K562 (cell line): ENCODE measurements around the gene CT45A6. TPM values are rescaled to one million over a fixed set of nuclear protein-coding genes. Genes with fewer than 3 reads are reported as not detected.
"Not testable (repeated sequence)": the region's sequence is repeated elsewhere in the genome, so short reads cannot be mapped to it uniquely, and the experiment has no call there.

Source experiments
- ATAC-seq: fragments of 200-7000 bp; cut with Tn5 transposase; 3 replicates; pipeline ENCODE4 v1.9.1; 2020; ENCODE audit warnings: moderate library complexity
- Bru-seq: library from RNA; stranded (reverse); fragments of 400-500 nt; gene quantifications from one replicate; lab custom pipeline; 2021; lab: Mats Ljungman, UMichigan
- BruChase-seq, 2 experiments: library from RNA; stranded (reverse); fragments of 400-500 nt; gene quantifications; one replicate each; lab custom pipeline; 2021; lab: Mats Ljungman, UMichigan
- BruUV-seq: library from RNA; stranded (reverse); fragments of 400-500 nt; replicated peaks from 2 replicates; lab custom pipeline; 2021; lab: Mats Ljungman, UMichigan
- CTCF ChIA-PET: fragments of 300-600 bp; formaldehyde crosslinking; extraction: SDS; loops from one replicate; lab custom pipeline; 2021; ENCODE audit warnings: low intra/inter-chr PET ratio; lab: Yijun Ruan, JAX
- POLR2A ChIA-PET: fragments of 300-600, 350-650 bp; sonication (Branson Sonifier 250); formaldehyde crosslinking; extraction: SDS; loops from one replicate; lab custom pipeline; 2021; ENCODE audit warnings: antibody characterized with exemption, inconsistent platforms; lab: Yijun Ruan, JAX
- DNase-seq, 4 experiments: peaks; one replicate each; pipeline versions ENCODE4 v3.0.0 to v3.0.0-alpha.2; 2011 to 2018; ENCODE audit warnings: low spot score in 3 of 4, mixed read lengths in 3 of 4; ENCODE audit errors: extremely low read depth in 1 of 4
- FAIRE-seq: peaks from 2 replicates; lab custom pipeline; 2011; peaks lifted over from hg19 to GRCh38; lab: Jason Lieb, UNC
- H2AFZ ChIP-seq: 2 replicates; pipeline ENCODE4 v1.6.0; 2011; ENCODE audit warnings: low read depth, low read length, control low read depth, inconsistent platforms
- H3K27ac ChIP-seq: fragments of 200-600 bp; 3 replicates; pipeline ENCODE4 v1.8.0; 2011; ENCODE audit warnings: low read depth, mild to moderate bottlenecking, control low read depth, inconsistent platforms, low read length, moderate library complexity, mixed read lengths; ENCODE audit errors: extremely low read depth
- H3K27me3 ChIP-seq, 2 experiments: fragments of 300-600 bp in 1 of 2; 2 replicates in 1 of 2; 3 replicates in 1 of 2; pipeline versions ENCODE4 v1.6.0 to v1.8.0; 2011; ENCODE audit warnings: inconsistent platforms in 2 of 2, low read length in 2 of 2, mild to moderate bottlenecking in 1 of 2, mixed read lengths in 1 of 2, moderate library complexity in 1 of 2; ENCODE audit not compliant: control insufficient read depth in 2 of 2, insufficient read depth in 2 of 2
- H3K36me3 ChIP-seq: fragments of 300-600 bp; 3 replicates; pipeline ENCODE4 v1.8.0; 2011; ENCODE audit warnings: mild to moderate bottlenecking, low read length, inconsistent platforms; ENCODE audit not compliant: control insufficient read depth, insufficient read depth
- H3K4me1 ChIP-seq, 2 experiments: fragments of 200-600 bp in 1 of 2; replicated peaks in 1 of 2; 2 replicates in 1 of 2; 3 replicates in 1 of 2; pipeline versions ENCODE4 v1.5.1 to v1.8.0; 2011; ENCODE audit warnings: inconsistent platforms in 2 of 2, low read length in 2 of 2, mild to moderate bottlenecking in 1 of 2, mixed read lengths in 1 of 2, moderate library complexity in 1 of 2; ENCODE audit not compliant: control insufficient read depth in 2 of 2, insufficient read depth in 2 of 2
- H3K4me2 ChIP-seq: 2 replicates; pipeline ENCODE4 v1.6.1; 2011; ENCODE audit warnings: low read length, control low read depth, inconsistent platforms, mixed read lengths; ENCODE audit not compliant: insufficient read depth
- H3K4me3 ChIP-seq: fragments of 200-600 bp; sonication (generic), shearing (Covaris generic); 2 replicates; pipeline ENCODE4 v1.5.1; 2016; ENCODE audit warnings: control low read depth, inconsistent platforms
- H3K79me2 ChIP-seq: fragments of 200-600 bp; 3 replicates; pipeline ENCODE4 v1.8.0; 2011; ENCODE audit warnings: low read length, inconsistent platforms; ENCODE audit not compliant: control insufficient read depth, insufficient read depth
- H3K9ac ChIP-seq, 2 experiments: 2 replicates each; pipeline versions ENCODE4 v1.6.0 to v1.6.1; 2011; ENCODE audit warnings: low read depth in 2 of 2, low read length in 2 of 2, control low read depth in 1 of 2, inconsistent platforms in 1 of 2, mild to moderate bottlenecking in 1 of 2, mixed read lengths in 1 of 2; ENCODE audit not compliant: insufficient read depth in 1 of 2
- H3K9me1 ChIP-seq: one replicate; pipeline ENCODE4 v1.6.0; 2011; ENCODE audit warnings: inconsistent platforms, mild to moderate bottlenecking, low read length, moderate library complexity; ENCODE audit not compliant: control insufficient read depth, insufficient read depth
- H3K9me3 ChIP-seq: replicated peaks from 2 replicates; pipeline ENCODE4 v1.5.1; 2011; ENCODE audit warnings: low read depth, low read length, inconsistent platforms; ENCODE audit not compliant: control insufficient read depth, insufficient read depth
- H4K20me1 ChIP-seq: replicated peaks from 2 replicates; pipeline ENCODE4 v1.6.1; 2011; ENCODE audit warnings: low read length, inconsistent platforms, mixed read lengths; ENCODE audit not compliant: control insufficient read depth, insufficient read depth
- WGBS: fragments of 100-300 bp; shearing (Covaris generic); methylation state at CpG from one replicate; pipeline ENCODE4 v1.1.6; 2016; ENCODE audit warnings: low coverage, mixed read lengths; ENCODE audit not compliant: insufficient coverage; ENCODE audit errors: missing lambda C conversion rate; 5-methylcytosine and 5-hydroxymethylcytosine counted together
- in situ Hi-C: fragments of 300-500 bp; cut with MboI; formaldehyde crosslinking; loops from 4 replicates; pipeline ENCODE4 v1.15.0; 2018; ENCODE audit warnings: inconsistent platforms, mixed read lengths
- intact Hi-C: fragments of 100-400 bp; cut with micrococcal nuclease; formaldehyde crosslinking; loops from 2 replicates; pipeline ENCODE4 v1.14.2; 2022
- long read RNA-seq, 3 experiments: library from polyadenylated mRNA in 2 of 3; library from RNA in 1 of 3; unstranded in 2 of 3; stranded (forward) in 1 of 3; transcript quantifications; one replicate each; pipeline ENCODE4 v2.0.0, GENCODE V29; 2019 to 2022
- polyA minus RNA-seq, 3 experiments: library from RNA; depleted of rRNA, polyadenylated mRNA; stranded (reverse); fragments of >200 nt; gene quantifications; 2 replicates each; pipeline ENCODE4 v1.2.3, GENCODE V29; 2011
- polyA plus RNA-seq, 8 experiments: library from polyadenylated mRNA; depleted of rRNA in 4 of 8; stranded (reverse) in 5 of 8; unstranded in 3 of 8; fragments of >200 nt; fragmentation: Nextera tagmentation in 2 of 8; fragmentation: Illumina TruSeq in 1 of 8; extraction: Ambion mirVana in 2 of 8; extraction: Trizol in 1 of 8; gene quantifications; 2 replicates each; pipeline versions ENCODE4 v1.2.1 to v1.2.3, GENCODE V29; 2011 to 2014; ENCODE audit warnings: inconsistent platforms in 1 of 8, missing spikeins in 1 of 8
- total RNA-seq, 7 experiments: library from RNA; depleted of rRNA in 6 of 7; stranded (reverse); fragments of >200 nt in 6 of 7; fragmentation: Illumina TruSeq in 2 of 7; extraction: Trizol in 2 of 7; gene quantifications; 2 replicates each; pipeline versions ENCODE4 v1.2.1 to v1.2.3, GENCODE V29; 2011 to 2021; ENCODE audit warnings: low replicate concordance in 1 of 7

CT45A6 gene
- total RNA-seq (2011; cell fraction: chromatin; rRNA removed; ENCODE audit: low replicate concordance) = not detected in 2 replicates
- not detected in 2 replicates for total RNA-seq (2011; cell fraction: nucleolus; rRNA removed)
- total RNA-seq (2011; cell fraction: nucleoplasm; rRNA removed) = not detected in 2 replicates
- not detected in 2 replicates for total RNA-seq (2014; rRNA removed)
- not detected in 2 replicates for total RNA-seq (2014; rRNA removed; fragmentation: Illumina TruSeq; extraction: Trizol)
- total RNA-seq (2015; rRNA removed; fragmentation: Illumina TruSeq; extraction: Trizol) = not detected in 2 replicates
- not detected in 2 replicates for total RNA-seq (2021)
- polyA plus RNA-seq (2011; rRNA removed) = not detected in 2 replicates
- polyA plus RNA-seq (2011; cell fraction: cytosol; rRNA removed) = not detected in 2 replicates
- polyA plus RNA-seq (2011; cell fraction: nucleus; rRNA removed) = not detected in 2 replicates
- polyA plus RNA-seq (2012) = not detected in 2 replicates
- polyA plus RNA-seq (2014; fragmentation: Illumina TruSeq; extraction: Trizol) = not detected in 2 replicates
- not detected for polyA plus RNA-seq (2014; fragmentation: Nextera tagmentation; extraction: Ambion mirVana)
- polyA plus RNA-seq (2014; rRNA removed) = not detected in 2 replicates
- not detected in 2 replicates for polyA minus RNA-seq (2011; rRNA and poly(A)+ RNA removed)
- not detected in 2 replicates for polyA minus RNA-seq (2011; cell fraction: cytosol; rRNA and poly(A)+ RNA removed)
- not detected in 2 replicates for polyA minus RNA-seq (2011; cell fraction: nucleus; rRNA and poly(A)+ RNA removed)
- Bru-seq, nascent RNA = percentile 30 among the genes with signal in this experiment
- percentile 33 among the genes with signal in this experiment for BruChase-seq, experiment 1, labeled RNA remaining after a 2-hour chase
- percentile 34 among the genes with signal in this experiment for BruChase-seq, experiment 2, labeled RNA remaining after a 6-hour chase
- long read RNA-seq, experiment 1 = 0 reads
- long read RNA-seq, experiment 2, partial matches to known transcripts = 0 of 2 reads
- long read RNA-seq, experiment 2, other reads (novel, unspliced or antisense) = 2 of 2 reads
- long read RNA-seq, experiment 3 = 0 reads

GRCh38 chrX:135802687-135803086, at the start of gene CT45A6:
CT45A6 (minus strand) TSS chrX:135802787; CDS start chrX:135798993, 3,794 bp downstream.
- H3K4me2 ChIP-seq, H2AFZ ChIP-seq, H3K9ac ChIP-seq, H3K36me3 ChIP-seq, H3K27me3 ChIP-seq, CTCF ChIA-PET, intact Hi-C loops, H4K20me1 ChIP-seq, H3K4me3 ChIP-seq, H3K9me1 ChIP-seq, H3K4me1 ChIP-seq, H3K27ac ChIP-seq, H3K79me2 ChIP-seq, BruUV-seq, DNase-seq, ATAC-seq, POLR2A ChIA-PET, in situ Hi-C loops, FAIRE-seq, H3K9me3 ChIP-seq: not testable (repeated sequence)
- WGBS = no CpG with 5 or more reads among the region's 16 CpGs

GRCh38 chrX:135837180-135837579, 34.6 kb upstream of the CT45A6 start, which contains the start of gene CT45A7:
CT45A7 (minus strand) TSS chrX:135837280; CDS start chrX:135833533, 3,747 bp downstream.
- CTCF ChIA-PET, H3K36me3 ChIP-seq, H3K27ac ChIP-seq, H3K79me2 ChIP-seq, H3K9me1 ChIP-seq, H3K4me2 ChIP-seq, in situ Hi-C loops, POLR2A ChIA-PET, intact Hi-C loops, H3K27me3 ChIP-seq, FAIRE-seq, H2AFZ ChIP-seq, H3K4me3 ChIP-seq, H3K9ac ChIP-seq, BruUV-seq, H4K20me1 ChIP-seq, ATAC-seq, DNase-seq, H3K9me3 ChIP-seq, H3K4me1 ChIP-seq: not testable (repeated sequence)
- WGBS = no CpG with 5 or more reads among the region's 17 CpGs

GRCh38 chrX:135819912-135820311, 17.3 kb upstream of the CT45A6 start, which contains the start of gene CT45A2:
CT45A2 (minus strand) TSS chrX:135820012; CDS start chrX:135816265, 3,747 bp downstream.
- H4K20me1 ChIP-seq, CTCF ChIA-PET, H3K79me2 ChIP-seq, H2AFZ ChIP-seq, H3K4me2 ChIP-seq, H3K27me3 ChIP-seq, H3K4me1 ChIP-seq, DNase-seq, H3K9me3 ChIP-seq, H3K36me3 ChIP-seq, in situ Hi-C loops, intact Hi-C loops, H3K4me3 ChIP-seq, H3K9me1 ChIP-seq, ATAC-seq, POLR2A ChIA-PET, FAIRE-seq, BruUV-seq, H3K27ac ChIP-seq, H3K9ac ChIP-seq: not testable (repeated sequence)
- WGBS = no CpG with 5 or more reads among the region's 17 CpGs
